KMS-11 (cell line): ENCODE measurements around the gene KDM2A.

Experiments used
- H2AFZ ChIP-seq: fragments of 200-600 bp; sonication (generic); 2 replicates; pipeline ENCODE4 v1.6.1; 2016; ENCODE audit warnings: antibody characterized with exemption, mixed run types, low read depth
- H3K27ac ChIP-seq: fragments of 200-600 bp; sonication (generic); 2 replicates; pipeline ENCODE4 v1.6.1; 2016; ENCODE audit warnings: mild to moderate bottlenecking, mixed run types
- H3K27me3 ChIP-seq: fragments of 200-600 bp; sonication (generic); 2 replicates; pipeline ENCODE4 v1.6.1; 2017; ENCODE audit warnings: mild to moderate bottlenecking, low read depth, mixed run types, moderate library complexity; ENCODE audit not compliant: insufficient read depth
- H3K36me3 ChIP-seq: fragments of 200-600 bp; sonication (generic); 2 replicates; pipeline ENCODE4 v1.6.1; 2017; ENCODE audit warnings: mild to moderate bottlenecking, mixed run types; ENCODE audit not compliant: insufficient read depth
- H3K4me1 ChIP-seq: fragments of 200-600 bp; sonication (generic); 2 replicates; pipeline ENCODE4 v1.6.1; 2016; ENCODE audit warnings: mild to moderate bottlenecking, low read depth, mixed run types; ENCODE audit not compliant: poor library complexity, severe bottlenecking
- H3K4me2 ChIP-seq: fragments of 200-600 bp; sonication (generic); 2 replicates; pipeline ENCODE4 v1.7.0; 2016; ENCODE audit warnings: mild to moderate bottlenecking, mixed run types
- H3K4me3 ChIP-seq: fragments of 200-600 bp; sonication (generic); IDR thresholded peaks from 2 replicates; pipeline ENCODE4 v1.6.1; 2017; ENCODE audit warnings: low read depth, low read length, mixed read lengths; ENCODE audit not compliant: insufficient read depth
- H3K79me2 ChIP-seq: fragments of 200-600 bp; sonication (generic); 2 replicates; pipeline ENCODE4 v1.6.1; 2016; ENCODE audit warnings: low read depth, mixed run types; ENCODE audit not compliant: insufficient read depth
- H3K9ac ChIP-seq: fragments of 200-600 bp; sonication (generic); 2 replicates; pipeline ENCODE4 v1.6.1; 2016; ENCODE audit warnings: mild to moderate bottlenecking, mixed run types
- H4K20me1 ChIP-seq: fragments of 200-600 bp; sonication (generic); 2 replicates; pipeline ENCODE4 v1.6.1; 2016; ENCODE audit warnings: mild to moderate bottlenecking, mixed run types; ENCODE audit not compliant: insufficient read depth
- CTCF ChIP-seq: fragments of 200-600 bp; sonication (generic); conservative IDR thresholded peaks from 2 replicates; pipeline ENCODE4 v1.6.1; 2017; ENCODE audit warnings: low read depth, mild to moderate bottlenecking, antibody characterized with exemption, low read length, moderate library complexity, mixed read lengths

KDM2A gene

GRCh38 chr11:67299471-67300191, 180.6 kb downstream of the KDM2A start:
- Histone ChIP-seq H3K79me2 (no peaks in the 10 kb centered on the region), H3K27me3 (no peaks in the 10 kb centered on the region), H3K9ac (no peak overlapping the region), H2AFZ (no peak overlapping the region), H3K27ac (no peak overlapping the region), H3K4me2 (no peak overlapping the region), H3K4me3 (no peak overlapping the region), H4K20me1 (no peaks in the 10 kb centered on the region), H3K4me1 (no peaks in the 10 kb centered on the region), H3K36me3 (0 out of 2 replicates have a peak, but pooled peaks cover 3% of the 10 kb centered on the region)
- TF ChIP-seq CTCF: no peak

GRCh38 chr11:67300256-67300755, 181.2 kb downstream of the KDM2A start:
- no peak overlapping the region for H3K9ac ChIP-seq
- 0 out of 2 replicates have a peak, but pooled peaks cover 3% of the 10 kb centered on the region for H3K36me3 ChIP-seq
- no peak overlapping the region for H3K27ac ChIP-seq
- H3K27me3 ChIP-seq: no peaks in the 10 kb centered on the region
- TF ChIP-seq CTCF: no peak
- H3K4me2 ChIP-seq: no peak overlapping the region
- no peaks in the 10 kb centered on the region for H4K20me1 ChIP-seq
- H3K4me3 ChIP-seq: no peak overlapping the region
- H2AFZ ChIP-seq: no peak overlapping the region
- H3K79me2 ChIP-seq: no peaks in the 10 kb centered on the region
- no peaks in the 10 kb centered on the region for H3K4me1 ChIP-seq

- Histone ChIP-seq H3K27me3 (no peaks in the 10 kb centered on the region), H2AFZ (no peak overlapping the region), H4K20me1 (no peaks in the 10 kb centered on the region), H3K79me2 (no peaks in the 10 kb centered on the region), H3K4me3 (no peak overlapping the region), H3K27ac (no peak overlapping the region), H3K4me1 (no peaks in the 10 kb centered on the region), H3K9ac (no peak overlapping the region), H3K4me2 (no peak overlapping the region), H3K36me3 (0 out of 2 replicates have a peak, but pooled peaks cover 3% of the 10 kb centered on the region)
- TF ChIP-seq CTCF: no peak
Observed at GRCh38 chr11:67300756-67301312, 181.8 kb downstream of the KDM2A start.

GRCh38 chr11:67301313-67301921, 182.4 kb downstream of the KDM2A start:
- no peak overlapping the region for H3K4me2 ChIP-seq
- H3K4me3 ChIP-seq: no peak overlapping the region
- no peaks in the 10 kb centered on the region for H4K20me1 ChIP-seq
- H3K36me3 ChIP-seq: no peaks in the 10 kb centered on the region
- no peaks in the 10 kb centered on the region for H3K79me2 ChIP-seq
- no peak overlapping the region for H3K27ac ChIP-seq
- H3K9ac ChIP-seq: no peak overlapping the region
- H2AFZ ChIP-seq: no peak overlapping the region
- no peak for TF ChIP-seq CTCF
- H3K27me3 ChIP-seq: no peaks in the 10 kb centered on the region
- H3K4me1 ChIP-seq: no peaks in the 10 kb centered on the region
